ENCODE measurements around the gene LIMS1. TPM values are rescaled to one million over a fixed set of nuclear protein-coding genes. Genes with fewer than 3 reads are reported as not detected.
"Not testable (repeated sequence)": the region's sequence is repeated elsewhere in the genome, so short reads cannot be mapped to it uniquely, and the experiment has no call there.

LIMS1 gene
- polyA plus RNA-seq, 3 donors = 44.0 to 130 (median 124) TPM

GRCh38 chr2:108704871-108705270 lies 170.6 kb downstream of the LIMS1 start:
- no peak for TF ChIP-seq CTCF (IDR thresholded peaks at IDR 0.05)
- 100% methylated on average over 1 of the region's 1 CpG for WGBS (ENCODE audit: insufficient coverage)

GRCh38 chr2:108707300-108707699 lies 173.0 kb downstream of the LIMS1 start:
- H3K36me3 Mint-ChIP-seq = peaks cover 0 to 2% of the 10 kb centered on the region in 2 donors
- no peak overlapping the region for H3K4me3 Mint-ChIP-seq
- no peaks in the 10 kb centered on the region for H3K4me1 ChIP-seq (ENCODE audit: control insufficient read depth in 1 of 2, insufficient read depth in 2 of 2, low read length in 2 of 2)
- H2AFZ ChIP-seq (ENCODE audit: insufficient read depth, low read depth, low read length, poor library complexity, severe bottlenecking) = no peak overlapping the region
- H3K9ac ChIP-seq (ENCODE audit: insufficient read depth, low read length, poor library complexity, severe bottlenecking) = no peak overlapping the region
- H3K27me3 Mint-ChIP-seq (ENCODE audit: low read depth in 3 of 3) = peaks cover 2 to 4% (median 2%) of the 10 kb centered on the region in 3 donors
- H3K27me3 ChIP-seq (ENCODE audit: control insufficient read depth in 2 of 2, insufficient read depth in 2 of 2, low read length in 2 of 2) = no peaks in the 10 kb centered on the region
- H3K4me3 ChIP-seq (replicated peaks in 1 of 3; ENCODE audit: low read depth in 2 of 3, low read length in 3 of 3) = no peak overlapping the region
- H3K79me2 ChIP-seq (ENCODE audit: insufficient read depth, low read length) = no peaks in the 10 kb centered on the region
- TF ChIP-seq CTCF (IDR thresholded peaks at IDR 0.05) = no peak
- H3K9me3 ChIP-seq (replicated peaks in 1 of 2; ENCODE audit: control insufficient read depth in 1 of 2, insufficient read depth in 1 of 2, low read length in 2 of 2) = no peaks in the 10 kb centered on the region
- H4K20me1 ChIP-seq (ENCODE audit: insufficient read depth, low read length) = no peaks in the 10 kb centered on the region
- peak overlapping the region in 1 of 7 donors; percentile 2 for H3K27ac Mint-ChIP-seq
- no peaks in the 10 kb centered on the region for H3K4me1 Mint-ChIP-seq
- no peaks in the 10 kb centered on the region for H3K36me3 ChIP-seq (replicated peaks in 1 of 2; ENCODE audit: control insufficient read depth in 1 of 2, insufficient read depth in 2 of 2, low read length in 2 of 2)
- peaks cover 3 to 13% (median 10%) of the 10 kb centered on the region in 7 donors for H3K9me3 Mint-ChIP-seq
- no peak overlapping the region for H3K4me2 ChIP-seq (replicated peaks; ENCODE audit: extremely low read depth, low read length, poor library complexity, severe bottlenecking)
- no peak overlapping the region for H3K27ac ChIP-seq (ENCODE audit: low read depth in 1 of 2, low read length in 2 of 2)
- DNase-seq = no peak
- intact Hi-C loops (cut with micrococcal nuclease) = no loop called here

More at GRCh38 chr2:108704871-108705270, 170.6 kb downstream of the LIMS1 start:
- H3K4me3 Mint-ChIP-seq = no peak overlapping the region
- peaks cover 8% of the 10 kb centered on the region for H3K4me1 Mint-ChIP-seq
- no peak for DNase-seq
- H3K4me1 ChIP-seq (ENCODE audit: control insufficient read depth in 1 of 2, insufficient read depth in 2 of 2, low read length in 2 of 2) = no peaks in the 10 kb centered on the region
- H3K4me3 ChIP-seq (replicated peaks in 1 of 3; ENCODE audit: low read depth in 2 of 3, low read length in 3 of 3) = no peak overlapping the region
- no peaks in the 10 kb centered on the region for H3K36me3 ChIP-seq (replicated peaks in 1 of 2; ENCODE audit: control insufficient read depth in 1 of 2, insufficient read depth in 2 of 2, low read length in 2 of 2)
- intact Hi-C loops (cut with micrococcal nuclease) = no loop called here
- H3K36me3 Mint-ChIP-seq = peaks cover 0 to 2% of the 10 kb centered on the region in 2 donors
- no peak overlapping the region for H2AFZ ChIP-seq (ENCODE audit: insufficient read depth, low read depth, low read length, poor library complexity, severe bottlenecking)
- H3K79me2 ChIP-seq (ENCODE audit: insufficient read depth, low read length) = no peaks in the 10 kb centered on the region
- no peaks in the 10 kb centered on the region for H4K20me1 ChIP-seq (ENCODE audit: insufficient read depth, low read length)
- no peak overlapping the region for H3K9ac ChIP-seq (ENCODE audit: insufficient read depth, low read length, poor library complexity, severe bottlenecking)
- H3K27ac ChIP-seq (ENCODE audit: low read depth in 1 of 2, low read length in 2 of 2) = no peak overlapping the region
- H3K27ac Mint-ChIP-seq = no peak overlapping the region
- H3K4me2 ChIP-seq (replicated peaks; ENCODE audit: extremely low read depth, low read length, poor library complexity, severe bottlenecking) = no peak overlapping the region
- H3K9me3 Mint-ChIP-seq = peaks cover 3 to 13% (median 11%) of the 10 kb centered on the region in 7 donors
- no peaks in the 10 kb centered on the region for H3K27me3 ChIP-seq (ENCODE audit: control insufficient read depth in 2 of 2, insufficient read depth in 2 of 2, low read length in 2 of 2)
- H3K27me3 Mint-ChIP-seq (ENCODE audit: low read depth in 3 of 3) = peaks cover 0 to 2% (median 2%) of the 10 kb centered on the region in 3 donors
- no peaks in the 10 kb centered on the region for H3K9me3 ChIP-seq (replicated peaks in 1 of 2; ENCODE audit: control insufficient read depth in 1 of 2, insufficient read depth in 1 of 2, low read length in 2 of 2)

- H3K27me3 ChIP-seq (ENCODE audit: control insufficient read depth in 2 of 2, insufficient read depth in 2 of 2, low read length in 2 of 2); H3K4me3 ChIP-seq (replicated peaks in 1 of 3; ENCODE audit: low read depth in 2 of 3, low read length in 3 of 3); H3K4me2 ChIP-seq (replicated peaks; ENCODE audit: extremely low read depth, low read length, poor library complexity, severe bottlenecking); H3K27ac Mint-ChIP-seq; H4K20me1 ChIP-seq (ENCODE audit: insufficient read depth, low read length); H2AFZ ChIP-seq (ENCODE audit: insufficient read depth, low read depth, low read length, poor library complexity, severe bottlenecking); DNase-seq; H3K9ac ChIP-seq (ENCODE audit: insufficient read depth, low read length, poor library complexity, severe bottlenecking); H3K36me3 Mint-ChIP-seq; H3K4me3 Mint-ChIP-seq; H3K9me3 Mint-ChIP-seq; H3K9me3 ChIP-seq (replicated peaks in 1 of 2; ENCODE audit: control insufficient read depth in 1 of 2, insufficient read depth in 1 of 2, low read length in 2 of 2); H3K27ac ChIP-seq (ENCODE audit: low read depth in 1 of 2, low read length in 2 of 2); H3K4me1 Mint-ChIP-seq; H3K36me3 ChIP-seq (replicated peaks in 1 of 2; ENCODE audit: control insufficient read depth in 1 of 2, insufficient read depth in 2 of 2, low read length in 2 of 2); H3K27me3 Mint-ChIP-seq (ENCODE audit: low read depth in 3 of 3): not testable (repeated sequence)
- 95% methylated on average over 3 of the region's 6 CpGs for WGBS (ENCODE audit: insufficient coverage)
- intact Hi-C loops (cut with micrococcal nuclease) = loop anchor here in 1 of 2 donors (10.0 kb wide), 1 partner anchor 112 kb away; no protein-coding TSS in a partner anchor
- Histone ChIP-seq H3K4me1 (ENCODE audit: control insufficient read depth in 1 of 2, insufficient read depth in 2 of 2, low read length in 2 of 2) (peaks cover 9 to 13% of the 10 kb centered on the region in 2 donors), H3K79me2 (ENCODE audit: insufficient read depth, low read length) (peaks cover 26% of the 10 kb centered on the region)
Measured at GRCh38 chr2:108716971-108717370, 182.7 kb downstream of the LIMS1 start.

Measured in CD14-positive monocyte (primary cell).